Small intestine (tissue), 7 donors: Measurements from ENCODE around the gene CACNB2. TPM values are rescaled to one million over a fixed set of nuclear protein-coding genes. Genes with fewer than 3 reads are reported as not detected.

ENCODE experiments used
- DNase-seq, 2 donors: peaks; one replicate each; pipeline versions ENCODE4 v3.0.0 to v3.0.0-alpha.2; 2013
- FAIRE-seq: peaks from 2 replicates; lab custom pipeline; 2012; peaks lifted over from hg19 to GRCh38; lab: Jason Lieb, UNC
- H3K27ac ChIP-seq, 3 donors: one replicate each; pipeline ENCODE4 v1.5.1; 2013; ENCODE audit warnings: low read length in 2 of 3, mild to moderate bottlenecking in 2 of 3, control low read depth in 1 of 3, inconsistent platforms in 1 of 3, low read depth in 1 of 3, moderate library complexity in 1 of 3
- H3K27me3 ChIP-seq, 3 donors: one replicate each; pipeline ENCODE4 v1.6.1; 2013; ENCODE audit warnings: low read length in 3 of 3, inconsistent platforms in 1 of 3; ENCODE audit not compliant: control insufficient read depth in 3 of 3, insufficient read depth in 3 of 3
- H3K36me3 ChIP-seq, 3 donors: one replicate each; pipeline ENCODE4 v1.6.1; 2013; ENCODE audit warnings: low read length in 3 of 3, inconsistent platforms in 1 of 3, low read depth in 1 of 3, mild to moderate bottlenecking in 1 of 3, moderate library complexity in 1 of 3; ENCODE audit not compliant: control insufficient read depth in 3 of 3, insufficient read depth in 2 of 3
- H3K4me1 ChIP-seq, 3 donors: one replicate each; pipeline ENCODE4 v1.6.1; 2013; ENCODE audit warnings: low read length in 2 of 3, inconsistent platforms in 1 of 3, low read depth in 1 of 3, mild to moderate bottlenecking in 1 of 3, moderate library complexity in 1 of 3; ENCODE audit not compliant: control insufficient read depth in 3 of 3, insufficient read depth in 2 of 3
- H3K4me3 ChIP-seq, 3 donors: one replicate each; pipeline ENCODE4 v1.5.1; 2013; ENCODE audit warnings: low read length in 3 of 3, control low read depth in 1 of 3, inconsistent platforms in 1 of 3, low read depth in 1 of 3, mild to moderate bottlenecking in 1 of 3, moderate library complexity in 1 of 3
- H3K9me3 ChIP-seq, 2 donors: one replicate each; pipeline ENCODE4 v1.6.1; 2013; ENCODE audit warnings: low read depth in 1 of 2, low read length in 1 of 2; ENCODE audit not compliant: control insufficient read depth in 2 of 2, insufficient read depth in 1 of 2
- WGBS, 3 donors: extraction: QIAGEN DNeasy Blood & Tissue Kit; methylation state at CpG; one replicate each; pipeline ENCODE4 v1.1.7; 2013; 5-methylcytosine and 5-hydroxymethylcytosine counted together
- polyA plus RNA-seq, 4 donors: library from polyadenylated mRNA; stranded (reverse) in 3 of 4; unstranded in 1 of 4; fragments of 200-250 nt in 3 of 4; fragments of 120-200 nt in 1 of 4; gene quantifications; one replicate each; pipeline versions ENCODE4 v1.2.1 to v1.2.3, GENCODE V29; 2013
- donor health status: healthy with polysubstance abuse.
- donor health status: control.
- donor health status: control.
- donor health status: Bipolar disorder and iron deficiency.
- donor health status: healthy.

CACNB2 gene
- polyA plus RNA-seq, 4 donors, result 0.27 to 18.4 (median 2.3) TPM

- Histone ChIP-seq H3K36me3 (no peaks in the 10 kb centered on the region), H3K9me3 (no peaks in the 10 kb centered on the region), H3K27ac (no peak overlapping the region), H3K4me1 (no peaks in the 10 kb centered on the region), H3K4me3 (no peak overlapping the region), H3K27me3 (no peaks in the 10 kb centered on the region)
- peak; percentile 3 to 10 for DNase-seq
- no peak for FAIRE-seq
- 83 to 86% (median 85%) methylated on average over 5 of the region's 5 CpGs for WGBS, 3 donors
Measured at GRCh38 chr10:18463673-18464211, 323.5 kb downstream of the CACNB2 start.

GRCh38 chr10:18469125-18469524 is 328.9 kb downstream of the CACNB2 start:
- WGBS, 3 donors, result 72 to 94% (median 86%) methylated on average over 2 of the region's 2 CpGs
- FAIRE-seq, result no peak
- H3K9me3 ChIP-seq, result no peaks in the 10 kb centered on the region
- no peak for DNase-seq
- H3K27ac ChIP-seq, result no peak overlapping the region
- no peaks in the 10 kb centered on the region for H3K36me3 ChIP-seq
- no peaks in the 10 kb centered on the region for H3K4me1 ChIP-seq
- H3K4me3 ChIP-seq, result no peak overlapping the region
- H3K27me3 ChIP-seq, result no peaks in the 10 kb centered on the region

GRCh38 chr10:18472977-18473376 is 332.8 kb downstream of the CACNB2 start:
- DNase-seq (peak; percentile 16 to 39), FAIRE-seq (no peak)
- 39 to 72% (median 58%) methylated on average over 5 of the region's 5 CpGs for WGBS, 3 donors

GRCh38 chr10:18473424-18474117 is 333.3 kb downstream of the CACNB2 start:
- Histone ChIP-seq H3K4me3 (no peak overlapping the region), H3K4me1 (no peaks in the 10 kb centered on the region), H3K36me3 (no peaks in the 10 kb centered on the region), H3K27me3 (no peaks in the 10 kb centered on the region), H3K27ac (peak overlapping the region in 1 of 3 donors; percentile 7), H3K9me3 (no peaks in the 10 kb centered on the region)
- 28 to 68% (median 38%) methylated on average over 12 of the region's 12 CpGs for WGBS, 3 donors
- DNase-seq, result peak; percentile 43 to 66
- FAIRE-seq, result no peak

More at GRCh38 chr10:18472977-18473376, 332.8 kb downstream of the CACNB2 start:
- Histone ChIP-seq H3K36me3 (no peaks in the 10 kb centered on the region), H3K27ac (peak overlapping the region in 2 of 3 donors; percentile 7 to 27), H3K27me3 (no peaks in the 10 kb centered on the region), H3K4me3 (no peak overlapping the region), H3K4me1 (no peaks in the 10 kb centered on the region), H3K9me3 (no peaks in the 10 kb centered on the region)

GRCh38 chr10:18474118-18474455 is 333.9 kb downstream of the CACNB2 start:
- no peak for FAIRE-seq
- 79 to 85% (median 84%) methylated on average over 8 of the region's 8 CpGs for WGBS, 3 donors
- no peak overlapping the region for H3K4me3 ChIP-seq
- no peak overlapping the region for H3K27ac ChIP-seq
- no peaks in the 10 kb centered on the region for H3K4me1 ChIP-seq
- no peaks in the 10 kb centered on the region for H3K36me3 ChIP-seq
- DNase-seq, result no peak
- no peaks in the 10 kb centered on the region for H3K9me3 ChIP-seq
- no peaks in the 10 kb centered on the region for H3K27me3 ChIP-seq

GRCh38 chr10:18476076-18476647 is 335.9 kb downstream of the CACNB2 start:
- Histone ChIP-seq H3K4me1 (no peaks in the 10 kb centered on the region), H3K27me3 (no peaks in the 10 kb centered on the region), H3K27ac (no peak overlapping the region), H3K4me3 (no peak overlapping the region), H3K36me3 (no peaks in the 10 kb centered on the region), H3K9me3 (no peaks in the 10 kb centered on the region)
- FAIRE-seq (no peak), DNase-seq (no peak)
- WGBS, 3 donors, result 93 to 95% (median 94%) methylated on average over 7 of the region's 7 CpGs

GRCh38 chr10:18478354-18478753 is 338.1 kb downstream of the CACNB2 start:
- FAIRE-seq, result no peak
- WGBS, 3 donors, result 87 to 88% (median 87%) methylated on average over 3 of the region's 3 CpGs
- H3K9me3 ChIP-seq, result no peaks in the 10 kb centered on the region

GRCh38 chr10:18479502-18479901 is 339.3 kb downstream of the CACNB2 start:
- H3K4me3 ChIP-seq, result no peak overlapping the region
- H3K27me3 ChIP-seq, result no peaks in the 10 kb centered on the region
- H3K4me1 ChIP-seq, result no peaks in the 10 kb centered on the region
- 95 to 96% (median 95%) methylated on average over 6 of the region's 6 CpGs for WGBS, 3 donors
- H3K9me3 ChIP-seq, result no peaks in the 10 kb centered on the region
- FAIRE-seq (no peak), DNase-seq (no peak)
- H3K36me3 ChIP-seq, result no peaks in the 10 kb centered on the region
- H3K27ac ChIP-seq, result no peak overlapping the region

More at GRCh38 chr10:18478354-18478753, 338.1 kb downstream of the CACNB2 start:
- Histone ChIP-seq H3K4me3 (no peak overlapping the region), H3K36me3 (no peaks in the 10 kb centered on the region), H3K27me3 (no peaks in the 10 kb centered on the region), H3K27ac (no peak overlapping the region), H3K4me1 (no peaks in the 10 kb centered on the region)
- DNase-seq, result no peak
